Activated CD4-positive, alpha-beta T cell treated with anti-CD3 and anti-CD28 coated beads, Interleukin-2, Interleukin-6, amounts not matched to agents 100 ng/mL and 50 ng/mL, durations not matched to agents 16 hours and 8 hours (primary cell): ENCODE data around the gene CCN6.

ENCODE experiments used
- DNase-seq: peaks from one replicate; pipeline ENCODE4 v3.0.0-alpha.2; 2020

Gene CCN6

GRCh38 chr6:112054001-112054400, at the start of gene CCN6:
Gene CCN6 (plus strand): TSS chr6:112054104. CDS start chr6:112054358, 254 bp downstream.
- no peak for DNase-seq

- DNase-seq, result no peak
These were observed 49.5 kb upstream of the CCN6 start for GRCh38 chr6:112004201-112005012.

- DNase-seq, result no peak
These were observed 48.9 kb upstream of the CCN6 start for GRCh38 chr6:112005013-112005371.

DNA sequence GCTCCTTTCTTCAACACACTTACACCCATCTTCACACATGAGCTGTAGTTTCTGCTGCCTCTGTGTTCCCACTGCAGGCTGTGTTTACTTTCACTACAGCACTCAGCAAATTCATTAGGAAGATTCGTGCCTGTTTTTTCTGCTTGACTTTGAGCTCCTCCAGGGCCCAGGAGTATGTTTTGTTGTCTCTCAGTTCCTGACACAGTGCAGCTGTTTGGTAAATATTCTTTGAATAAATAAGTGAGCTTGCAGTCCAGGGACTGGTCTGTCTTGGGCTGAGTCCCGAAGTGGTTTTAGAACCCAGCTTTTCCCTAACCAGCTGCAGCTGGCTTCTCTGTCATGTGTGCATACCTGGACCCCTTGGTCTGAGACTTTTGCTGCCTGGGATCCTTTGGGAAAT, 46.6 kb upstream of the CCN6 start:
- no peak for DNase-seq

- no peak for DNase-seq
These were observed 46.1 kb upstream of the CCN6 start for GRCh38 chr6:112007805-112008204.

GRCh38 chr6:112008482-112008881, 45.4 kb upstream of the CCN6 start:
- no peak for DNase-seq

DNA sequence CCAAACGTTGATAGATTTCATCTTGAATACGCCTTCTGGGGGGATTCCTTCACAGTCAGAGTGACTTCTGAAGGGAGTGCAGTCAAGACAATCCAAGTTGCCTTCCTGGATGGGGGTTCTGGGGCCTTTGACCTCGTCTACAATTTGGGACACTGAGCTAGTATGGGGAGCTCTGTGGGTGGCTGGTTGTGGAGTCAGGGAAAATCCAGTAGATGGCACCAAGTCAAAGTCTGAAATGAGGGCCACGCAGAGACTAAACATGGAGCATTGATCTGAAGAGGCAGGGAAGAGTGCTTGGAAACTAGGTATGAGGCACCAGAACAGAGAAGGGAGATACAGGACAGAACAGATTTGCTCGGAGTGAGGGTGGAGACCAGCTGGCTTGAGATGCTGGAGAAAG, 43.6 kb upstream of the CCN6 start:
- no peak for DNase-seq

- DNase-seq, result no peak
These were observed 40.9 kb upstream of the CCN6 start for GRCh38 chr6:112013051-112013450.

- no peak for DNase-seq
These were observed 39.4 kb upstream of the CCN6 start for GRCh38 chr6:112014483-112014882.

DNA sequence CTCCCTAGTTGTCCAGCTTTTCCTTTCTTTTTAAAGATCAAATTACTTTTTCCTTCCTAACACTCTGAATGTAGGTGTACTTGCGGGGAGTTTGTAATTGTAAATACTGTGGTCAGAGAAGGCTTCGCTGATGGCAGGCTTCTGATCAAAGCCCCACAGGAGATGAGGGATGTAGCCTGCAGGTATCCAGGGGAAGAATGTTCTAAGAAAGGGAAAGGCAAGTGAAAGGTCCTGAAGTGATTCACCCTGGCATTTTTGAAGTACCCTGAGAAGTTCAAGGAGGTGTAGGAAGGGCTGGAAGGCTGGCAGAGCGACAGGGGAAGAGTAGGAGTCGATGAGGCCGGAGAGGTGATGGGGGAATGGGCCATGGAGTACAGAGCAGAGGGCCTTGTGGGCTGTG, 38.2 kb upstream of the CCN6 start:
- DNase-seq, result no peak

DNA sequence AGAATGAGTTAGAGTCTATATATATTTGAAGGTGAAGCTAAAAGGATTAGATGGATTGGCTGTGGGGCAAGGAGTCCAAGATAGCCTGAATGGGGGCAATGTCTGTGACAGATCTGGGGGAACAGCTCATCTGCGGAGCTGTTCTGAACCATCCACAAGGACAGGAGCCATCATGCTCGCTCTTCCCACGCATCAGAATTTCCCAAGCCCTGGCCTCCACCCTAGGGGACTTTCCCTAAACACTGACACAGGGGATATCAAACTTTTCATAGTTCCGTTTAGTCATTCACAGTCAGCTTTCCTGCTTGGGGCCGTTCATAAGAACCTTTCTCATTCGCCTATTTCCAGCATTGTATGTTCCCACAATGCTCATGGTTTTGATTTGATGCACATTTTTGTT, 37.6 kb upstream of the CCN6 start:
- DNase-seq, result peak; percentile 57

GRCh38 chr6:112017169-112017568, 36.7 kb upstream of the CCN6 start:
- DNase-seq, result peak; percentile 49

DNA sequence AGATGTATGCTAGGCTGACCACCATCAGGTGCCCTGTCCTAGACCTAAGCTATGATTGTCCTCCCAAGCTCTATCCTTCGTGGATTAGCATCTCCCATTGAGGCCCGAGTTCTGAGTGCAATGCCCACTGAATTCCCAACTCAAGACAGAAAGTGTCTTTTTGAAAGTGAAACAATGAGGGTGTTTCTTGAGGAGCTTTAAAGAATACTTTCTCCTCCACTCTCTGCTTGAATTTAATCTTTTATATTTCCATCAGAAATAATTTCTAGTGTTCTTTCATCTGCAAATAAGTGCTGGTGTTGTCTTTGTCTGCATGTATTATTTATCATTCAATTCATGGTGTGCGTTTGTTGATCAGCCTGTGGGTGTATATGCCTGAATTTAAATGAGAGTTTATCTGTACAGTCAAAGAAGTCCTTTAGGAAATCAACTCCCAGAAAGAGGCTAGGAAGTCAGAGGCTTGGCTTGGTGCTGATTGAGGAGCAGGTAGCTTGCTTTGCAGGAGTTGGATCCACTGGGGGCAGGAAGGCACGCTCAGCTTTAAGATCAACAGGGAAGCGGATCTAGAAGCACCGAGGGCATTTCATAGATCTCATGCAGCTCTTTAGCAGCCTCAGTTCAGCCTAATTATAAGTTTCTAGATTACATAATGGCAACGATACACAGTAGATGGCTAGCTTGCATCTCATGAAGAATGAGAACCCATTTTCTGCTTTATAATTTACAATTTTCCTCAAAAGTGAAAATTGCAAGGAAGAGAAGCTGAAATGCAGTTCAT, 36.0 kb upstream of the CCN6 start:
- no peak for DNase-seq

DNA sequence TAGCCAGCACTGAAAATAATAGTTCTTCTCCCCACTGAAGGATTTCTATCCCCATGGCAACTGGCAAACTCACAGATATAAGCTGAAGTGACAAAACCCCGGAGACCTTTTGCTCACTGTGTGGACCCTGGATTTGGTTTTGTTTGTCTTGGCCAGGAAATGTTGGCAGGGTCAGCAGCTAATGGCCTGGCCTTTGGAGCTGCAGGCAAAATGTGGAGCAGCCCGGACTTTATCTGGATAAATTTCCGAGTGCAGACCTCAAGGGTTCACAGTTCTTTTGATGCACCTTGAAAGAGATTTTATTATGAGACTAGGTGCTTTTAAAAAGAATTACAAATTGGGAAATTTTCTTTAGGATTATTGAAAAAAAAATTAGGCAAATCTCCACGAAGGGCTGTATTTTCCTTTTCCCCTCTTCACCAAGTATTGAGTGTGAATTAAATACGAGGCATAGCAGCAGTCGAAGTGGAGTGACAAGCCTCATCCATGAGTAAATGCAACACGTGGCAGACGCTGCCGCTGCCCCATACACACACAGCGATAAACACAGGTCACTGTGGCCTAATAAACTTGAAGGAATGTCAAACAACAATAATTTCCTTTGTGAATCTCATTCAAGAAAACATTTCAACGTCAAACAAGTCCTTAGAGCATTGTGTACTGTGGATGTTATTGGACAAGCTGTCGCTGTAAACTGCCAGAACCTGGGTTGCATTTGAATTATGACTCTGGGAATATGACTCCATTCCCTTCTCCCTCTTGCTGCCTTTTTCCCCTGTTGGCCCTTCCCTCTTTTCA, 35.1 kb upstream of the CCN6 start:
- no peak for DNase-seq

GRCh38 chr6:112019589-112019988, 34.3 kb upstream of the CCN6 start:
- no peak for DNase-seq

GRCh38 chr6:112021691-112022310, 32.1 kb upstream of the CCN6 start:
- DNase-seq, result no peak

DNA sequence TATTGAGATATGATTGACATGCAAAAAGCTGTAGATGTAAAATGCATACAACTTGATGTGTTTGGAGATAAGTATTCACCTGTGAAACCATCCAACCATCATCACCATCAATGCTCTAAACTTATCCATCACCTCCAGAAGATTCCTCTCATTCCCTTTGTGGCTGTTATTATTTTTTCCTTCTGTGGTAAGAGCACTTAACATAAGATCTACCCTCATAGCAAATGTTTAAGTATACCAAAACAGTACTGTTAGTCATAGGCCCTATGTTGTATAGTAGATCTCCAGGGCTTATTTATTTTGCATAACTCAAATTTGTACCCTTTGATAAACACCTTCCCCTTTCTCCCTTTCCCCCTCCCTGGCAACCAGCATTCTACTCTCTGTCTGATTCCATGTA, 31.2 kb upstream of the CCN6 start:
- no peak for DNase-seq

- DNase-seq, result no peak
These were observed 29.4 kb upstream of the CCN6 start for GRCh38 chr6:112024464-112024863.

- DNase-seq, result no peak
These were observed 27.0 kb upstream of the CCN6 start for GRCh38 chr6:112026933-112027332.

DNA sequence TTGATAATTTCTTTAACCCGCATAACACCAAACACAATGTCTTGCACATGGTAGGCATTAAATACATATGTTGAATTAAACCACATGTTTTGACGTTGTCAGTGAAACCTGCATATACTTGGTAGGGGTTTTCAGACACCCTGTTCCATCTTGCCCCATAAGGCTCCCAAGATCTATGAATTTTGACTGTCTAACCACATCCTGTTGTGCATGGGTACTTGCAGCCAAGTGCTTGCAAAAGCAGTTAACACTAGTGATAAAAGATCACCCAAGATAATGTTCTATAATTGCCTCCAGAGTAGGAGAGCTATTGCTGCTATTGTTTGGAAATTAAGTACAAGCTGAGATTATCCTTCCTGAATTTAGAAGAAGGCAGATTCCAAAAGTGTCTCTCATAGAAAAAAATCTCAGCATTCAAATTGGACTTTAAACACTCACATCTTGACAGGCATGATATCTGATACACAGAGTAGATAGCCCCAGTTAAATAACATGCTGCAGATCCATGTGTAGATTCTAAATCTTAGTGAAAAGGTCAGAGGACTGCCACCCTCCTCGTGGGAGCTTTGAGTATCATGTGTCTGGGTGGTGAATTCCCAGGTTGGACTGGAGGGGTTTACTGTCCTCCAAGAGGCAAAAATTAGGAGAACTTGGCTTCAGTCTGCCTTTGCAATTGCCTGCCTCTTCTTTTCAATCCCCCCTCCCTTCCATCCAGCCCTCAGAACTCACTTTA, 25.8 kb upstream of the CCN6 start:
- peak; percentile 79 for DNase-seq

DNA sequence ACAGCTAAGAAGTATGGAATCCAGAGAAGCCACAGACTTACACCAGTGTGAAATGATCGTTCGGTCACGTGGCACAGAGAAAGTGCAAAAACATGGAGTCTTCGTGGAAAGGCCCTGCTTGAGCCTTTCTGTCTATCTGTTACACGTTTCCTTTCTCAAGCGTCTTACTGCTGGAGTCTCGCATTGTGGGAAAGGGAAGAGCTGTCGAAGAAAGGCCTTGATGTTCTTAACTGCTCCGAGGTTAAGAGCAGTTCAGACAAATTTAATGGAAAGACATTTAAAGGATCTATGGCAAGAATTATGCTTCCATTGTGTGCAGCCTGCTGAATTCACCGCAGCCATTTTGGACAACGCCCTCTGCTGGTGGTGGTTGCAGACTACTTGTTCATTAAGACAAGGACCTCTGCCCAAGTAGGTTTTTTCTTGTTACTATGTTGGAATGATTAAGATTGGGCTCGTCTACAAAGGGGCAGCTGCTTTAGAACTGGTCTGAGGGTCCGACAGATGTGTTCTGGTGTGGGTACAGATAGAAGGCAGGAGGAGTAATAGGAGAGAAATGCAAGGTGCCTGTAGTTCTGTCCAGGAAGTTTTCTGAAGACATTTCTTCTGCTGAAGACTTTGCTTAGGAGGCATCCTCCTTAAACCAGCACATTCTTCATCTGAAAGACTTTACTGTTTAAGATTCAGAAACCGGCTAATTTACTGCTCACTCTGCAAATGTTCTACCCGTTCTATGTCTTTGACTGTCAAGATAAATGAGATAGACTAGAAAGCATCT, 24.7 kb upstream of the CCN6 start:
- peak; percentile 81 for DNase-seq
